Ishikawa (cell line): ENCODE data around the gene TNFRSF4.

Source experiments
- CEBPB ChIP-seq: IDR thresholded peaks from 2 replicates; pipeline ENCODE4 v1.6.1; 2012
- CREB1 ChIP-seq: IDR thresholded peaks from 2 replicates; pipeline ENCODE4 v1.6.1; 2012; ENCODE audit warnings: low read depth
- EGR1 ChIP-seq: IDR thresholded peaks from 2 replicates; pipeline ENCODE4 v1.6.1; 2012
- EP300 ChIP-seq: IDR thresholded peaks from 2 replicates; pipeline ENCODE4 v1.6.1; 2012; ENCODE audit warnings: borderline replicate concordance
- FOXM1 ChIP-seq: IDR thresholded peaks from 2 replicates; pipeline ENCODE4 v1.6.1; 2012; ENCODE audit warnings: low read depth, borderline replicate concordance
- RAD21 ChIP-seq: IDR thresholded peaks from 2 replicates; pipeline ENCODE4 v1.6.1; 2012; ENCODE audit warnings: low read depth
- TAF1 ChIP-seq: IDR thresholded peaks from 2 replicates; pipeline ENCODE4 v1.6.1; 2012; ENCODE audit warnings: low read depth, mild to moderate bottlenecking
- TEAD4 ChIP-seq: IDR thresholded peaks from 2 replicates; pipeline ENCODE4 v1.6.1; 2012
- YY1 ChIP-seq: IDR thresholded peaks from 2 replicates; pipeline ENCODE4 v1.6.1; 2012; ENCODE audit warnings: low read depth
- ZBTB7A ChIP-seq: IDR thresholded peaks from 2 replicates; pipeline ENCODE4 v1.6.1; 2012; ENCODE audit warnings: low read depth
- TF ChIP-seq, protein P1 (sequence below): IDR thresholded peaks from 2 replicates; pipeline ENCODE4 v1.6.1; 2012; ENCODE audit warnings: low read depth, mild to moderate bottlenecking
- TF ChIP-seq, protein P2 (sequence below): IDR thresholded peaks from 2 replicates; pipeline ENCODE4 v1.6.1; 2012

DNA sequence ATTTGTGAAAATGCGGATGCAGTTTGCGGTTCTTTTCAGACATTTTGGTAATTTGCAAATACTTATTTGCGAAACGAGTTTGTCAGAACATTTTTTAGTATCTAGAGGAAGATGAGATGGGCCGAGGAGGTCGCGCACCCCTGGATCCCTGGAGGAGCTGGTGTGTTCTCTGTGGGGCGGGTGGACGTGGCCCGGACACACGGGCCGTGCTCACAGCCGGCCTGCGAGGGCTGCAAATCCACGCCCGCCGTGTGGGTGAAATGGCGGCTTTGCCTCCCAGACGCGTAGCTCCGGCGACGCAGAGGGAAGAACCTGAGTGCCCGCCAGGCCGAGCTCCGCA lies 49.6 kb downstream of the TNFRSF4 start:
- TF ChIP-seq, protein P1, sequence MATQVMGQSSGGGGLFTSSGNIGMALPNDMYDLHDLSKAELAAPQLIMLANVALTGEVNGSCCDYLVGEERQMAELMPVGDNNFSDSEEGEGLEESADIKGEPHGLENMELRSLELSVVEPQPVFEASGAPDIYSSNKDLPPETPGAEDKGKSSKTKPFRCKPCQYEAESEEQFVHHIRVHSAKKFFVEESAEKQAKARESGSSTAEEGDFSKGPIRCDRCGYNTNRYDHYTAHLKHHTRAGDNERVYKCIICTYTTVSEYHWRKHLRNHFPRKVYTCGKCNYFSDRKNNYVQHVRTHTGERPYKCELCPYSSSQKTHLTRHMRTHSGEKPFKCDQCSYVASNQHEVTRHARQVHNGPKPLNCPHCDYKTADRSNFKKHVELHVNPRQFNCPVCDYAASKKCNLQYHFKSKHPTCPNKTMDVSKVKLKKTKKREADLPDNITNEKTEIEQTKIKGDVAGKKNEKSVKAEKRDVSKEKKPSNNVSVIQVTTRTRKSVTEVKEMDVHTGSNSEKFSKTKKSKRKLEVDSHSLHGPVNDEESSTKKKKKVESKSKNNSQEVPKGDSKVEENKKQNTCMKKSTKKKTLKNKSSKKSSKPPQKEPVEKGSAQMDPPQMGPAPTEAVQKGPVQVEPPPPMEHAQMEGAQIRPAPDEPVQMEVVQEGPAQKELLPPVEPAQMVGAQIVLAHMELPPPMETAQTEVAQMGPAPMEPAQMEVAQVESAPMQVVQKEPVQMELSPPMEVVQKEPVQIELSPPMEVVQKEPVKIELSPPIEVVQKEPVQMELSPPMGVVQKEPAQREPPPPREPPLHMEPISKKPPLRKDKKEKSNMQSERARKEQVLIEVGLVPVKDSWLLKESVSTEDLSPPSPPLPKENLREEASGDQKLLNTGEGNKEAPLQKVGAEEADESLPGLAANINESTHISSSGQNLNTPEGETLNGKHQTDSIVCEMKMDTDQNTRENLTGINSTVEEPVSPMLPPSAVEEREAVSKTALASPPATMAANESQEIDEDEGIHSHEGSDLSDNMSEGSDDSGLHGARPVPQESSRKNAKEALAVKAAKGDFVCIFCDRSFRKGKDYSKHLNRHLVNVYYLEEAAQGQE = no peak
- TF ChIP-seq TAF1 = no peak
- no peak for TF ChIP-seq YY1
- TF ChIP-seq TEAD4 = no peak
- no peak for TF ChIP-seq CEBPB
- TF ChIP-seq, protein P2, sequence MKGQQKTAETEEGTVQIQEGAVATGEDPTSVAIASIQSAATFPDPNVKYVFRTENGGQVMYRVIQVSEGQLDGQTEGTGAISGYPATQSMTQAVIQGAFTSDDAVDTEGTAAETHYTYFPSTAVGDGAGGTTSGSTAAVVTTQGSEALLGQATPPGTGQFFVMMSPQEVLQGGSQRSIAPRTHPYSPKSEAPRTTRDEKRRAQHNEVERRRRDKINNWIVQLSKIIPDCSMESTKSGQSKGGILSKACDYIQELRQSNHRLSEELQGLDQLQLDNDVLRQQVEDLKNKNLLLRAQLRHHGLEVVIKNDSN = no peak
- no peak for TF ChIP-seq EGR1
- TF ChIP-seq RAD21 = no peak
- no peak for TF ChIP-seq FOXM1
- no peak for TF ChIP-seq EP300
- TF ChIP-seq CREB1 = no peak
- TF ChIP-seq ZBTB7A = no peak
